Stimulated activated CD8-positive, alpha-beta memory T cell treated with anti-CD3 and anti-CD28 coated beads, Interleukin-4, amount 100 ng/mL, for 48 hours (primary cell): ENCODE measurements around the gene TMCC2.
A peak's percentile ranks its signal among the peaks of the same experiment; 100 is the strongest.
"Not testable (repeated sequence)": the region's sequence is repeated elsewhere in the genome, so short reads cannot be mapped to it uniquely, and the experiment has no call there.

Experiments
- DNase-seq: peaks from one replicate; pipeline ENCODE4 v3.0.0-alpha.2; 2020

The TMCC2 gene

GRCh38 chr1:205216588-205216987 lies 11.2 kb upstream of the TMCC2 start:
- DNase-seq, result no peak

GRCh38 chr1:205217418-205217817 lies 10.3 kb upstream of the TMCC2 start:
- DNase-seq, result no peak

DNA sequence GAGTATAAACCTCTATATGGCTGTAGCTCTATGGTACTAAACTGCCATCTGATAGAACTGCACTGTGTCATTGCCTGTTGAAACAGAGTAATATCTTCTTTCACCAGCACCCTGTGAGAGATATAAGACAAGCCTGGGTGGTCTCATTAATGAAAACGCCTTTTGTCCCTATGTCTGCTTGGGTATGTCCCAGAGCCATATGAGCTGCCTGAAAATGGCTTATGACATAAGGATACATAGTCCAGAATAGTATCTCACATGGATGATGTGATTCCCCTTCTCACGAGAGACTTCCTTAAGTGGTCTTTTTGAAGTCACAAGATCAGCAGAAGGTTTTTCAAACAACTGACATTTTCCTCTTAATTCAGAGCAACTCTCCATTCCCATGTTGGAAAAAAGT lies 7.3 kb upstream of the TMCC2 start:
- no peak for DNase-seq

GRCh38 chr1:205224736-205225135 lies 3.0 kb upstream of the TMCC2 start:
- no peak for DNase-seq

DNA sequence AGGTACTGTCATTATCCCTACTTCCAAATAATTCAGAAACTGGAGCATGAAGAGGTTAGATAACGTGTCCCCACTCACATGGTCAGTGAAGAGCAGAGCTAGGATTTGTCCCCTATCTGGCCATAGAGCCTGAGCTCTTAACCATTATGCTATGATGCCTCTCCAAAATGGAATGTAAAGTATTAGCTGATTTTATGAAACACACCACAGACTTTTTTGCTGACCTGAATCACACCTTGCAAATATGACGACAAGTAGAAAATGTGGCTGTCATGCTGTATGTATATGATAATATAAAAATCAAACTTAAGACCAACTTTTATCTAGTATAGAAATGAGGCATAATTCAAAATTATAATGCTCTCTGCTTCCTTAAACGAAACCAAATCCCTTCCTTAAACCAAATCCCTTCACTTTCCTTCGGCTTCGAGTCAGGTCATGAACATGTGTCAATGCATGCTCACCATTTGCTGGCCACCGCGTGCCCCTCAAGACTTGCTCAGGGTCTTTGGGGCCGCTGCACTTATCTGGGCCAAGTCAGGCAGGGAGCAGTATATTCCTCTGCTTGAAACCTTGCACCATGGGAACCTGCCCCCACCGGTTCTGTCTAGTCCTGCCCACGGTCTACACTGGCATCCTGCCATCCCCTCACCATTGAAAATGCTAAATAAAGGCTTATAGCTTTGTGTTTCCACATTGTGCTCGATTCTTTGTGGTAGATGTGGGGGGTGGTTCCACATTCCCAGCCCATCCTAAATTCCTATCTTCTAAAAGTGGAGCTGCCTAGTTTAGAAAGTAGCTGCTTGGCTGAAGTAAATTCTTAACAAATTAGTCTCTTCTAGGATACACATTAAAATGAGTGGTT lies 1.6 kb upstream of the TMCC2 start:
- no peak for DNase-seq

GRCh38 chr1:205226868-205227583 lies 720 bp upstream of the TMCC2 start:
- no peak for DNase-seq

DNA sequence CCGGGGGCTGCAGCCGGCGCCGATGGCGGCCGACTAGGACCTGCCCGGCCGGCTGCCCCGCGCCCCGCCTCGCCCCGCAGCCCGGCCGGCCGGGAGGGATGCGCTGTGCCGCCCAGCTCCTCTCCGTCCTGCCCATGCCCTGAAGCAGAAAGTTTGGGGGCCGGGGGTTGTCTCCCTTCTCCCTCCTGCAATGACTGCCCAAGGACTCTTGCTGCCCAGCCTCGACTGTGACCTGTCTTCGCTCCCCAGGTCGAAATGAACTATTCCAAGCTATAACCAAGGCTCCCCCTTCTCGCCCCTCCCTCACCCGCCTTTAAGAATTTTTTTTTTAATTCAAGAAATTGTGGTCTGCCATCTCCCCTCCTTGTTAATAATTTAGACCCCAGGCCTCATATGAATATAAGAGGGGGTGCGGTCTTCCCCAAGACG lies 361 bp downstream of the TMCC2 start:
- no peak for DNase-seq

DNA sequence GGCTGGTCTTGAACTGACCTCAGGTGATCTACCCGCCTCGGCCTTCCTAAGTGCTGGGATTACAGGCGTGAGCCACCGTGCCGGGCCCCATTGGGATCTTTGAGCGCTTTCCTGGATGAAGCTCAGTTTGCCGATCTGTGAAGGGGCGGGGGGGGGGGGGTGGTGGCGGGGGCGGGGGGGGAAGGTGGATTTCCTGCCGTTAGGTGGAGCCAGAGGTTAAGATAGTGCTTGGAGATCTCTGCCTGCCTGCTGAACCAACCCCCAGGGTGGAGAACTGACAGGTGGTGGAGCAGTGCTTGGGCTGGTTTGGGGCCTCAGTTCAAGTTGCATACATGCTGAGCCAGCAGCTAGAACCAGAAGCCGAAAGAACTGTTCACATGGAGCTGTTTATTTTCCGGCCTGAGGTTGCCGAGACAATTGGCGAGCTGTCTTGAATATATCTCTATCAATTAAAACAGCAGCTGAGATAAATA lies 1.7 kb downstream of the TMCC2 start:
- peak; percentile 72 for DNase-seq

DNA sequence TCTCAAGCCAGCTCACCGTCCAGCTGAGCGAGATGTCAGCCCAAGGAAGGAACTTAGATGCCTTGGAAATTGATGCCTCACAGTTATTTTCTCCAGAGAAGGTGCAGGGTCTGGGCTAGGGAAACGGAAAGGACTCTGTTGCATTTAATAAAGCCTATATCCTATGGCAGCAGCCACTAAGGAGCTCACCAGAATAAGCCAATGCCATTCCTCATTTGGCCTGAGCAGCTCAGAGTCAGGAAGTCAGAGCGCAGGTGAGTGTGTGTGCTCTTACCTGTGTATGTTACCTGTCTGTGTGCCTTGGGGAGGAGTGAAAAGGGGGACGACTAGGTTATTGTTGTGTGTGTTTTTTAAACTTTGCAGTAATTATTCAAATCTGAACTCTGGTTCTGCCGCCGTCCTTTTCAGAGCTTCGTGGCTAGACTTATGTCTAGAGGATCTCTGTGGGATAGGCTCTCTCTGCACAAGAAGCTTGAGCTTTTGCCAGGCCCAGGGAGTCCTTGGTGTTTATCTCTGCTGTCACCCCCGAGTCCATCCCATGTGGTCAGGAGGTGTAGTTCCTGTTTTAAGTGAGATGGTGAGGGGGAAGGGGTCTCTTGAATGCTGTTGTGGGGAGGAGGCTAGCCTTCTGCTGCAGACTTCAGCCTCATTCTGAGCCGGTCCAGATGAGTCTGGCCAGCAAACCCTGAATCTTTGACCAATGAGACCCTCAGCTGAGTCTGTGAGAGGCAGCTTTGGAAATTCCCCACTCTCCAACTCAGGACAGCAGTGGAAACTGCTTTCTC lies 2.4 kb downstream of the TMCC2 start:
- DNase-seq, result no peak

DNA sequence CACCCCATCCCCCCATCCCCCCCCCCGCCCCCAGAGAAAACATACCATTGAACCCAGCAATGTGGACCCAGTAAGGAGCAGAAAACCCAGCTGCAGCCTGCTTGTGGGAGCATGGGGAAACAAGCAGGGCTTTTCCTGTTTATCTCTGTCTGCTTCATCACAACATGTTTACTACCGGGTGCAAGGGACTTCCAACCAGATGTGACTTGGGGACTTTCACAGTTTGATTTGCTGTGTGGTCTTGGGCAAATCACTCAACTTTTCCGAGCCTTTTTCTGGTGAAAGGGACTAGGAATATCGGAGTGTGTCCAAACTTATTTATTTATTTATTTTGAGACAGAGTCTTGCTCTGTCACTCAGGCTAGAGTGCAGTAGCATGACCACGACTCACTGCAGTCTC lies 3.2 kb downstream of the TMCC2 start:
- DNase-seq, result no peak

GRCh38 chr1:205232127-205232820 lies 4.5 kb downstream of the TMCC2 start:
- no peak for DNase-seq

DNA sequence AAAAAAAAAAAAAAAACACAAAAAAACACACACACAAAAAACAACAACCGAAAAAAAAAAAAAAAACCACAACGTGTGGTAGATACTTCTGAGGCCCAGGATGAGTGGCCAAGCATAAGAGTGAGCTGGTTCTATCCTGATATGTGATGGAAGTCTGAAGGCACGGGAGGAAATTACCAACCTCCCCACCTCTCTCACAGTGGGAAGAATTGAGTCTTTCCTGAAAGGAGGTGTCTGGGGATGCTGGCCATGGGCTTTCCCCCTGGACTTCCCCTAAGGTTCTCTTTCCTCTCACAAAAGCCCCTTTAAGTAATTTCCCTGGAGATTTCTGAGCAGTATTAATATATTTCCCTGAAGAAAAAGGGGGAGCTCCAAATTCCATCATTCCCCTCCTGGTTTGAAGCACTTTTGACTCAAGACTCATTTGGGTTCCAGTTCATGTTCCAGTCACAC lies 5.2 kb downstream of the TMCC2 start:
- no peak for DNase-seq

DNA sequence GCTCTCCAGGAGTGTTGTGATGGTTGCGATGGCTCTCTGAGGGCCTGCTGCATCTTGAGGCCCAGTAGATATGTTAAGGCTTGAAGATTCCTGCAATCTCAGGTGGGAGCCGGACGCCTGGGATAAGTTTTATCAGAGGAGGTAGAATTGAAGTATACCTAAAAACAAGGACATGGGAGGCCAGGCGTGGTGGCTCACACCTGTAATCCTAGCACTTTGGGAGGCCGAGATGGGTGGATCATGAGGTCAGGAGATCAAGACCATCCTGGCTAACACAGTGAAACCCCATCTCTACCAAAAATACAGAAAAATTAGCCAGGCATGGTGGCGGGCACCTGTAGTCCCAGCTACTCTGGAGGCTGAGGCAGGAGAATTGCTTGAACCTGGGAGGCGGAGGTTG lies 6.2 kb downstream of the TMCC2 start:
- not testable (repeated sequence) for DNase-seq

GRCh38 chr1:205235951-205236350 lies 8.2 kb downstream of the TMCC2 start:
- no peak for DNase-seq

GRCh38 chr1:205236526-205236925 lies 8.8 kb downstream of the TMCC2 start:
- no peak for DNase-seq

GRCh38 chr1:205236951-205237475 lies 9.3 kb downstream of the TMCC2 start:
- no peak for DNase-seq

- peak; percentile 72 for DNase-seq
These were observed 10.1 kb downstream of the TMCC2 start for GRCh38 chr1:205237526-205238484.

DNA sequence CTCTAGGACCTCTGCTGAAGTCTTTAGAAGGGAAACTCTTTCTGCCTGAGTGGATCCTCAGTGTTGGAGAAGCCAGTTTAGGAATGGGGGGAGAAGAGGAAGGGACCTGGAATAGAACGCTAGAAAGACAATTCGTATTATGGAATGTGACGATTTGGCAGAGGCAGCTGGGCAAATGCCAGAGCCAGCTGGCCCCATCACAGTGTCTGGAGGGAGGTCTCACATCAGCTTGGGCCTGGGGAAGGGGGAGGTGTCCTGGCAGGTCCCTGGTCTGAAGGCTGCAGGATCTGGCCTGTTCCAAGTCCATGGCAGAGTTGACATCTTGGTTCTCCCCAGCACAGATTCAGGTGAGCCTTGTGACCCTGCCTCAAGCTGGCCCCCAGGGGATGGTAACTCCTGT lies 11.3 kb downstream of the TMCC2 start:
- DNase-seq, result no peak

- peak; percentile 24 for DNase-seq
These were observed 12.4 kb downstream of the TMCC2 start for GRCh38 chr1:205240118-205240517.

GRCh38 chr1:205240569-205240968 lies 12.8 kb downstream of the TMCC2 start:
- no peak for DNase-seq
